ENCODE measurements around the gene PARD3B. TPM values are rescaled to one million over a fixed set of nuclear protein-coding genes. Genes with fewer than 3 reads are reported as not detected.

The PARD3B gene
- total and polyA plus RNA-seq, 2 of the 8 experiments (the other 6 are each of a cell fraction or from before 2014, with no cell fraction given), result 1.2 to 5.7 TPM

- no peak for TF ChIP-seq CHD7 (IDR thresholded peaks at IDR 0.05; ENCODE audit: insufficient replicate concordance, low read length)
- no peak for TF ChIP-seq CBX5 (IDR thresholded peaks at IDR 0.05; ENCODE audit: low read depth, low read length)
- no peak for TF ChIP-seq RAD21 (IDR thresholded peaks at IDR 0.05 in 1 of 2, conservative IDR thresholded peaks at IDR 0.05 in 1 of 2; ENCODE audit: low read depth in 2 of 2, low read length in 2 of 2)
- TF ChIP-seq CBX8 (IDR thresholded peaks at IDR 0.05; ENCODE audit: borderline replicate concordance, low read depth, low read length), result no peak
- TF ChIP-seq SP1 (IDR thresholded peaks at IDR 0.05; ENCODE audit: low read depth, low read length), result no peak
- TF ChIP-seq CTCF (IDR thresholded peaks at IDR 0.05; ENCODE audit: control extremely low read depth in 1 of 3, insufficient read depth in 1 of 3, low read depth in 1 of 3, low read length in 3 of 3), result no peak
- TF ChIP-seq BCL11A (IDR thresholded peaks at IDR 0.05; ENCODE audit: low read depth in 2 of 2, low read length in 2 of 2), result no peak
- no peak for TF ChIP-seq MAFK (IDR thresholded peaks at IDR 0.05; ENCODE audit: low read depth, low read length)
- TF ChIP-seq SIN3A (conservative IDR thresholded peaks at IDR 0.05 in 1 of 2, IDR thresholded peaks at IDR 0.05 in 1 of 2; ENCODE audit: low read depth in 1 of 2, low read length in 2 of 2), result no peak
Observed at GRCh38 chr2:205658068-205658467, 1112.8 kb downstream of the PARD3B start (continued).

Measured in H1 (cell line).